K562 (cell line): ENCODE data around the gene DTNA. TPM values are rescaled to one million over a fixed set of nuclear protein-coding genes. Genes with fewer than 3 reads are reported as not detected.

Experiments
- ATAC-seq: fragments of 200-7000 bp; cut with Tn5 transposase; 3 replicates; pipeline ENCODE4 v1.9.1; 2020; ENCODE audit warnings: moderate library complexity
- BruUV-seq: library from RNA; stranded (reverse); fragments of 400-500 nt; replicated peaks from 2 replicates; lab custom pipeline; 2021; lab: Mats Ljungman, UMichigan
- CTCF ChIA-PET: fragments of 300-600 bp; formaldehyde crosslinking; extraction: SDS; loops from one replicate; lab custom pipeline; 2021; ENCODE audit warnings: low intra/inter-chr PET ratio; lab: Yijun Ruan, JAX
- POLR2A ChIA-PET: fragments of 300-600, 350-650 bp; sonication (Branson Sonifier 250); formaldehyde crosslinking; extraction: SDS; loops from one replicate; lab custom pipeline; 2021; ENCODE audit warnings: antibody characterized with exemption, inconsistent platforms; lab: Yijun Ruan, JAX
- DNase-seq, 4 experiments: peaks; one replicate each; pipeline versions ENCODE4 v3.0.0 to v3.0.0-alpha.2; 2011 to 2018; ENCODE audit warnings: low spot score in 3 of 4, mixed read lengths in 3 of 4; ENCODE audit errors: extremely low read depth in 1 of 4
- FAIRE-seq: peaks from 2 replicates; lab custom pipeline; 2011; peaks lifted over from hg19 to GRCh38; lab: Jason Lieb, UNC
- H2AFZ ChIP-seq: 2 replicates; pipeline ENCODE4 v1.6.0; 2011; ENCODE audit warnings: low read depth, low read length, control low read depth, inconsistent platforms
- H3K27ac ChIP-seq: fragments of 200-600 bp; 3 replicates; pipeline ENCODE4 v1.8.0; 2011; ENCODE audit warnings: low read depth, mild to moderate bottlenecking, control low read depth, inconsistent platforms, low read length, moderate library complexity, mixed read lengths; ENCODE audit errors: extremely low read depth
- H3K27me3 ChIP-seq, 2 experiments: fragments of 300-600 bp in 1 of 2; 2 replicates in 1 of 2; 3 replicates in 1 of 2; pipeline versions ENCODE4 v1.6.0 to v1.8.0; 2011; ENCODE audit warnings: inconsistent platforms in 2 of 2, low read length in 2 of 2, mild to moderate bottlenecking in 1 of 2, mixed read lengths in 1 of 2, moderate library complexity in 1 of 2; ENCODE audit not compliant: control insufficient read depth in 2 of 2, insufficient read depth in 2 of 2
- H3K36me3 ChIP-seq: fragments of 300-600 bp; 3 replicates; pipeline ENCODE4 v1.8.0; 2011; ENCODE audit warnings: mild to moderate bottlenecking, low read length, inconsistent platforms; ENCODE audit not compliant: control insufficient read depth, insufficient read depth
- H3K4me1 ChIP-seq, 2 experiments: fragments of 200-600 bp in 1 of 2; replicated peaks in 1 of 2; 2 replicates in 1 of 2; 3 replicates in 1 of 2; pipeline versions ENCODE4 v1.5.1 to v1.8.0; 2011; ENCODE audit warnings: inconsistent platforms in 2 of 2, low read length in 2 of 2, mild to moderate bottlenecking in 1 of 2, mixed read lengths in 1 of 2, moderate library complexity in 1 of 2; ENCODE audit not compliant: control insufficient read depth in 2 of 2, insufficient read depth in 2 of 2
- H3K4me2 ChIP-seq: 2 replicates; pipeline ENCODE4 v1.6.1; 2011; ENCODE audit warnings: low read length, control low read depth, inconsistent platforms, mixed read lengths; ENCODE audit not compliant: insufficient read depth
- H3K4me3 ChIP-seq: fragments of 200-600 bp; sonication (generic), shearing (Covaris generic); 2 replicates; pipeline ENCODE4 v1.5.1; 2016; ENCODE audit warnings: control low read depth, inconsistent platforms
- H3K79me2 ChIP-seq: fragments of 200-600 bp; 3 replicates; pipeline ENCODE4 v1.8.0; 2011; ENCODE audit warnings: low read length, inconsistent platforms; ENCODE audit not compliant: control insufficient read depth, insufficient read depth
- H3K9ac ChIP-seq, 2 experiments: 2 replicates each; pipeline versions ENCODE4 v1.6.0 to v1.6.1; 2011; ENCODE audit warnings: low read depth in 2 of 2, low read length in 2 of 2, control low read depth in 1 of 2, inconsistent platforms in 1 of 2, mild to moderate bottlenecking in 1 of 2, mixed read lengths in 1 of 2; ENCODE audit not compliant: insufficient read depth in 1 of 2
- H3K9me1 ChIP-seq: one replicate; pipeline ENCODE4 v1.6.0; 2011; ENCODE audit warnings: inconsistent platforms, mild to moderate bottlenecking, low read length, moderate library complexity; ENCODE audit not compliant: control insufficient read depth, insufficient read depth
- H3K9me3 ChIP-seq: replicated peaks from 2 replicates; pipeline ENCODE4 v1.5.1; 2011; ENCODE audit warnings: low read depth, low read length, inconsistent platforms; ENCODE audit not compliant: control insufficient read depth, insufficient read depth
- H4K20me1 ChIP-seq: replicated peaks from 2 replicates; pipeline ENCODE4 v1.6.1; 2011; ENCODE audit warnings: low read length, inconsistent platforms, mixed read lengths; ENCODE audit not compliant: control insufficient read depth, insufficient read depth
- EGR1 ChIP-seq: fragments of 450-650 bp; conservative IDR thresholded peaks from 2 replicates; pipeline ENCODE4 v1.6.1; 2017; ENCODE audit warnings: mild to moderate bottlenecking
- GTF2A2 ChIP-seq: IDR thresholded peaks from 2 replicates; pipeline ENCODE4 v1.6.1; 2016; ENCODE audit warnings: mild to moderate bottlenecking, missing genetic modification characterization, missing compliant biosample characterization
- KDM4B ChIP-seq, 2 experiments: fragments of 450-650 bp in 1 of 2; sonication (generic) in 1 of 2; IDR thresholded peaks; 2 replicates each; pipeline ENCODE4 v1.6.1; 2016 to 2017; ENCODE audit warnings: borderline replicate concordance in 2 of 2, antibody characterized with exemption in 1 of 2, low read depth in 1 of 2, mild to moderate bottlenecking in 1 of 2
- KLF13 ChIP-seq: fragments of 450-650 bp; IDR thresholded peaks from 2 replicates; pipeline ENCODE4 v1.6.1; 2016; ENCODE audit warnings: missing genetic modification characterization, low read depth, mild to moderate bottlenecking, missing compliant biosample characterization, moderate library complexity, borderline replicate concordance
- NFE2 ChIP-seq: IDR thresholded peaks from 2 replicates; pipeline ENCODE4 v1.6.1; 2014; ENCODE audit warnings: antibody characterized with exemption, low read depth
- NFE2L1 ChIP-seq: fragments of 450-650 bp; IDR thresholded peaks from 2 replicates; pipeline ENCODE4 v1.6.1; 2016; ENCODE audit warnings: missing genetic modification characterization, low read depth, mild to moderate bottlenecking, missing compliant biosample characterization, moderate library complexity, borderline replicate concordance
- SREBF1 ChIP-seq: fragments of 150-350 bp; IDR thresholded peaks from 2 replicates; pipeline ENCODE4 v1.6.1; 2014; ENCODE audit warnings: antibody characterized with exemption, low read depth, low read length, borderline replicate concordance
- ZNF224 ChIP-seq: sonication (generic); formaldehyde crosslinking; IDR thresholded peaks from 2 replicates; pipeline ENCODE4 v1.8.0; 2022; ENCODE audit warnings: mild to moderate bottlenecking, missing genetic modification reagents
- ZNF232 ChIP-seq: sonication (generic); formaldehyde crosslinking; IDR thresholded peaks from 2 replicates; pipeline ENCODE4 v1.8.0; 2022; ENCODE audit warnings: mild to moderate bottlenecking, missing genetic modification reagents
- ZNF274 ChIP-seq: IDR thresholded peaks from 2 replicates; pipeline ENCODE4 v1.6.1; 2011; ENCODE audit warnings: low read depth, mild to moderate bottlenecking, low read length, moderate library complexity, borderline replicate concordance
- ZNF280A ChIP-seq: fragments of 450-650 bp; IDR thresholded peaks from 2 replicates; pipeline ENCODE4 v1.6.1; 2018; ENCODE audit warnings: mild to moderate bottlenecking, low read depth; ENCODE audit not compliant: partially characterized antibody
- ZNF586 ChIP-seq: fragments of 450-650 bp; formaldehyde crosslinking; conservative IDR thresholded peaks from 2 replicates; pipeline ENCODE4 v1.4.0; 2020; ENCODE audit warnings: mild to moderate bottlenecking, moderate library complexity
- ZNF76 ChIP-seq: fragments of 250-450 bp; sonication (Bioruptor Pico); IDR thresholded peaks from 2 replicates; pipeline ENCODE4 v1.4.0; 2020; ENCODE audit warnings: mild to moderate bottlenecking, moderate library complexity, borderline replicate concordance
- in situ Hi-C: fragments of 300-500 bp; cut with MboI; formaldehyde crosslinking; loops from 4 replicates; pipeline ENCODE4 v1.15.0; 2018; ENCODE audit warnings: inconsistent platforms, mixed read lengths
- intact Hi-C: fragments of 100-400 bp; cut with micrococcal nuclease; formaldehyde crosslinking; loops from 2 replicates; pipeline ENCODE4 v1.14.2; 2022
- polyA plus RNA-seq, 8 experiments: library from polyadenylated mRNA; depleted of rRNA in 4 of 8; stranded (reverse) in 5 of 8; unstranded in 3 of 8; fragments of >200 nt; fragmentation: Nextera tagmentation in 2 of 8; fragmentation: Illumina TruSeq in 1 of 8; extraction: Ambion mirVana in 2 of 8; extraction: Trizol in 1 of 8; gene quantifications; 2 replicates each; pipeline versions ENCODE4 v1.2.1 to v1.2.3, GENCODE V29; 2011 to 2014; ENCODE audit warnings: inconsistent platforms in 1 of 8, missing spikeins in 1 of 8
- total RNA-seq, 7 experiments: library from RNA; depleted of rRNA in 6 of 7; stranded (reverse); fragments of >200 nt in 6 of 7; fragmentation: Illumina TruSeq in 2 of 7; extraction: Trizol in 2 of 7; gene quantifications; 2 replicates each; pipeline versions ENCODE4 v1.2.1 to v1.2.3, GENCODE V29; 2011 to 2021; ENCODE audit warnings: low replicate concordance in 1 of 7
- TF ChIP-seq, protein P1 (sequence below): fragments of 250-450 bp; sonication (Bioruptor Pico); IDR thresholded peaks from 2 replicates; pipeline ENCODE4 v1.5.0; 2021
- TF ChIP-seq, protein P2 (sequence below): sonication (generic); formaldehyde crosslinking; IDR thresholded peaks from 2 replicates; pipeline ENCODE4 v1.8.0; 2022; ENCODE audit warnings: mild to moderate bottlenecking, missing genetic modification reagents
- TF ChIP-seq, protein P3 (sequence below): fragments of 450-650 bp; formaldehyde crosslinking; IDR thresholded peaks from 2 replicates; pipeline ENCODE4 v1.4.0; 2020; ENCODE audit warnings: mild to moderate bottlenecking, moderate library complexity

Gene DTNA
- total and polyA plus RNA-seq, 9 of the 15 experiments (the other 6 are each of a cell fraction or from before 2014, with no cell fraction given), result 0.07 to 2.4 (median 0.22) TPM; not detected in 2

GRCh38 chr18:34923911-34924310 lies 213.8 kb downstream of the DTNA start (continued):
- no peak for TF ChIP-seq ZNF274

GRCh38 chr18:34926683-34927082 lies 216.6 kb downstream of the DTNA start:
- Histone ChIP-seq H4K20me1 (no peaks in the 10 kb centered on the region), H3K36me3 (no peaks in the 10 kb centered on the region), H3K27ac (no peak overlapping the region), H3K4me3 (no peak overlapping the region), H2AFZ (no peak overlapping the region), H3K9ac (no peak overlapping the region), H3K27me3 (no peaks in the 10 kb centered on the region), H3K4me2 (no peak overlapping the region), H3K4me1 (peaks cover 0 to 3% of the 10 kb centered on the region in 2 experiments; a peak in 1 of 5 replicates), H3K9me3 (no peaks in the 10 kb centered on the region), H3K79me2 (no peaks in the 10 kb centered on the region), H3K9me1 (no peaks in the 10 kb centered on the region)
- CTCF ChIA-PET, result no interaction called here
- FAIRE-seq (no peak), DNase-seq (no peak), ATAC-seq (no peak)
- TF ChIP-seq NFE2 (no peak), ZNF586 (no peak), ZNF280A (no peak), ZNF232 (CRISPR knock-in tag) (no peak), KDM4B (IDR thresholded peaks at IDR 0.05; ENCODE audit: borderline replicate concordance in 2 of 2, low read depth in 1 of 2) (no peak), ZNF224 (CRISPR knock-in tag) (no peak), GTF2A2 (tag) (no peak), KLF13 (tag) (no peak), ZNF76 (CRISPR knock-in tag) (no peak), EGR1 (no peak), NFE2L1 (tag) (no peak), SREBF1 (no peak)
- TF ChIP-seq, protein P1, sequence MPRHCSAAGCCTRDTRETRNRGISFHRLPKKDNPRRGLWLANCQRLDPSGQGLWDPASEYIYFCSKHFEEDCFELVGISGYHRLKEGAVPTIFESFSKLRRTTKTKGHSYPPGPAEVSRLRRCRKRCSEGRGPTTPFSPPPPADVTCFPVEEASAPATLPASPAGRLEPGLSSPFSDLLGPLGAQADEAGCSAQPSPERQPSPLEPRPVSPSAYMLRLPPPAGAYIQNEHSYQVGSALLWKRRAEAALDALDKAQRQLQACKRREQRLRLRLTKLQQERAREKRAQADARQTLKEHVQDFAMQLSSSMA, result no peak
- TF ChIP-seq, protein P2, sequence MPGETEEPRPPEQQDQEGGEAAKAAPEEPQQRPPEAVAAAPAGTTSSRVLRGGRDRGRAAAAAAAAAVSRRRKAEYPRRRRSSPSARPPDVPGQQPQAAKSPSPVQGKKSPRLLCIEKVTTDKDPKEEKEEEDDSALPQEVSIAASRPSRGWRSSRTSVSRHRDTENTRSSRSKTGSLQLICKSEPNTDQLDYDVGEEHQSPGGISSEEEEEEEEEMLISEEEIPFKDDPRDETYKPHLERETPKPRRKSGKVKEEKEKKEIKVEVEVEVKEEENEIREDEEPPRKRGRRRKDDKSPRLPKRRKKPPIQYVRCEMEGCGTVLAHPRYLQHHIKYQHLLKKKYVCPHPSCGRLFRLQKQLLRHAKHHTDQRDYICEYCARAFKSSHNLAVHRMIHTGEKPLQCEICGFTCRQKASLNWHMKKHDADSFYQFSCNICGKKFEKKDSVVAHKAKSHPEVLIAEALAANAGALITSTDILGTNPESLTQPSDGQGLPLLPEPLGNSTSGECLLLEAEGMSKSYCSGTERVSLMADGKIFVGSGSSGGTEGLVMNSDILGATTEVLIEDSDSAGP, result no peak
- TF ChIP-seq, protein P3, sequence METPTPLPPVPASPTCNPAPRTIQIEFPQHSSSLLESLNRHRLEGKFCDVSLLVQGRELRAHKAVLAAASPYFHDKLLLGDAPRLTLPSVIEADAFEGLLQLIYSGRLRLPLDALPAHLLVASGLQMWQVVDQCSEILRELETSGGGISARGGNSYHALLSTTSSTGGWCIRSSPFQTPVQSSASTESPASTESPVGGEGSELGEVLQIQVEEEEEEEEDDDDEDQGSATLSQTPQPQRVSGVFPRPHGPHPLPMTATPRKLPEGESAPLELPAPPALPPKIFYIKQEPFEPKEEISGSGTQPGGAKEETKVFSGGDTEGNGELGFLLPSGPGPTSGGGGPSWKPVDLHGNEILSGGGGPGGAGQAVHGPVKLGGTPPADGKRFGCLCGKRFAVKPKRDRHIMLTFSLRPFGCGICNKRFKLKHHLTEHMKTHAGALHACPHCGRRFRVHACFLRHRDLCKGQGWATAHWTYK, result no peak
- BruUV-seq, result no TSS peak
- POLR2A ChIA-PET, result no interaction called here
- in situ Hi-C loops (no loop called here), intact Hi-C loops (no loop called here)
